Measurements from ENCODE around the gene DPP6.

DPP6 gene

DNA sequence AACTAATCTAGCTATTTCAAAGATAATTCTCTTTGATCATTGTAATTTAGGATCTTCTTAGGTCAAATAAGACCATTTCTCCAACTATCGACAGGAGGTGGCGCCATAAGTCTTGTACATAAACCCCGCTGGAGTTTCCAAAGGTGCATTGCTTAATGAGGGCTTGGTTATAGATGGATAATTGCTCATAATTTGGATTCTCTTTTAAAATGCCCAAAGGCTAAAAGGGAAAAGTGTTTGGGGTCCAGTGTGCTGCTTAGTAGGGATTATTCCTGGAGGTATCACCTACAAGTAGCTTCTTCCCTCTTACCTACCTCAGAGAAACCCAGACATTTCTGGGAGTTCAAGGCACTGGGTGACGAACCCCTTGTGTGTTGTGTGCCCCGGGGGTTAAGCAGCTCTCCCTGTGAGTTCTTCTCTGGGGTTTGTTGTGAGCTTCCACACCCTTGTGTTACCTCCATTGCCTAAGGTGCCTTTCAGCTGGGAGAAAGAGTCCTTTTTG, 875.5 kb downstream of the DPP6 start:
- H3K79me2 ChIP-seq (ENCODE audit: insufficient read depth, low read length), result no peaks in the 10 kb centered on the region
- no peaks in the 10 kb centered on the region for H3K9me3 ChIP-seq (ENCODE audit: insufficient read depth, low read depth, low read length)
- H3F3A ChIP-seq (ENCODE audit: low read depth), result no peaks in the 10 kb centered on the region
- no peak for TF ChIP-seq EZH2phosphoT487 (IDR thresholded peaks at IDR 0.05; ENCODE audit: borderline replicate concordance)
- TF ChIP-seq, protein P1, sequence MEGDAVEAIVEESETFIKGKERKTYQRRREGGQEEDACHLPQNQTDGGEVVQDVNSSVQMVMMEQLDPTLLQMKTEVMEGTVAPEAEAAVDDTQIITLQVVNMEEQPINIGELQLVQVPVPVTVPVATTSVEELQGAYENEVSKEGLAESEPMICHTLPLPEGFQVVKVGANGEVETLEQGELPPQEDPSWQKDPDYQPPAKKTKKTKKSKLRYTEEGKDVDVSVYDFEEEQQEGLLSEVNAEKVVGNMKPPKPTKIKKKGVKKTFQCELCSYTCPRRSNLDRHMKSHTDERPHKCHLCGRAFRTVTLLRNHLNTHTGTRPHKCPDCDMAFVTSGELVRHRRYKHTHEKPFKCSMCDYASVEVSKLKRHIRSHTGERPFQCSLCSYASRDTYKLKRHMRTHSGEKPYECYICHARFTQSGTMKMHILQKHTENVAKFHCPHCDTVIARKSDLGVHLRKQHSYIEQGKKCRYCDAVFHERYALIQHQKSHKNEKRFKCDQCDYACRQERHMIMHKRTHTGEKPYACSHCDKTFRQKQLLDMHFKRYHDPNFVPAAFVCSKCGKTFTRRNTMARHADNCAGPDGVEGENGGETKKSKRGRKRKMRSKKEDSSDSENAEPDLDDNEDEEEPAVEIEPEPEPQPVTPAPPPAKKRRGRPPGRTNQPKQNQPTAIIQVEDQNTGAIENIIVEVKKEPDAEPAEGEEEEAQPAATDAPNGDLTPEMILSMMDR (conservative IDR thresholded peaks at IDR 0.05; ENCODE audit: low read length), result peak; percentile 82
- peak overlapping the region; percentile 92 for H3K4me3 ChIP-seq (ENCODE audit: low read length, poor library complexity, severe bottlenecking)
- peak overlapping the region; percentile 80 for H3K9ac ChIP-seq (ENCODE audit: low read depth, low read length, poor library complexity, severe bottlenecking)
- peaks cover 21% of the 10 kb centered on the region for H3K4me1 ChIP-seq (ENCODE audit: insufficient read depth, low read length, poor library complexity, severe bottlenecking)
- peak overlapping the region; percentile 94 for H2AFZ ChIP-seq (ENCODE audit: low read length)
- no peaks in the 10 kb centered on the region for H3K27me3 ChIP-seq (ENCODE audit: insufficient read depth, low read length, poor library complexity, severe bottlenecking)
- H3K36me3 ChIP-seq (ENCODE audit: insufficient read depth, low read length), result no peaks in the 10 kb centered on the region
- H4K20me1 ChIP-seq (ENCODE audit: insufficient read depth, low read length, poor library complexity, severe bottlenecking), result no peaks in the 10 kb centered on the region
- peak overlapping the region; percentile 86 for H3K4me2 ChIP-seq (ENCODE audit: low read depth, low read length, poor library complexity, severe bottlenecking)
- H3K9me2 ChIP-seq (replicated peaks; ENCODE audit: low read depth, low read length), result no peaks in the 10 kb centered on the region

DNA sequence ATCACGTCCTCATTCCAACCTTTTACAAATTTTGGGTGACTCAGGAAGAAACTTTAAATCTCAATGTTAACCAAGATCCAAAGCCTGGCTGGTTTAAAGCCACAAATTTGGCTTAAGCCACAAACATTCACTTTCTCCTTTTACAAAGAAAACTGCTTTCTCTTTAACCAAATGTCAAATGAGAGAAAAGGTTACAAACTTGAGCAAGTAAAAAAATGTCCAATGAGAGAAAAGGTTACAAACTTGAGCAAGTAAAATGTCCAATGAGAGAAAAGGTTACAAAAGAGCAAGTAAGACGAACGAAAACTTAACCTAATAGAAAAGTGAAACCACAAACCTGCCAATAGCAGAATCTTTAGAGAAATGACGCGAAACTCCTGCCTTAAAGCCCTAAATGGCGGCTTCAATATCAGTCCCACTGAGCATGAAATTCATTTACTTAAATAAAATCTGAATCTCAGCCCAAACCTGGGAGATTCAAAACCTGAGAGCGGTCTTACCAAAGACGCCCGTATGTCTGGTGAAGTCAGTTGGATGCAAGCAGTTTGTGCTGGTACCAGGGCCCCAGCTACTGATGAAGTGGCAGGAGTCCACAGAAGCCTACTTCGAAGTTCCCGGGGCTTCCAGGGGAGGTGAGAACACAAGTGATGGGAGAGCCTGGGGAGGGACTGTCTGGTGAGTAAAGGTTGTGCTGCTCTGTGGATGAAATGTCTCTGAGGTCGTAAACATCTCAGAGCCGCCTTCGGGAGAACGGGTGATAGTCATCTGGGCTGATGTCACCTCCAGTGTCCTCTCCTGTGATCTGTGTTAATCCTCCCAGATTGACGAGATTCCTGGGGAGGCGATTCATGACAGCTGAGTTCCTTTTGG, 876.2 kb downstream of the DPP6 start:
- Histone ChIP-seq H3K4me3 (ENCODE audit: low read length, poor library complexity, severe bottlenecking) (peak overlapping the region; percentile 92), H3F3A (ENCODE audit: low read depth) (no peaks in the 10 kb centered on the region), H3K27me3 (ENCODE audit: insufficient read depth, low read length, poor library complexity, severe bottlenecking) (no peaks in the 10 kb centered on the region), H3K36me3 (ENCODE audit: insufficient read depth, low read length) (no peaks in the 10 kb centered on the region), H2AFZ (ENCODE audit: low read length) (peak overlapping the region; percentile 94), H3K9me3 (ENCODE audit: insufficient read depth, low read depth, low read length) (peaks cover 4% of the 10 kb centered on the region; the same call in 1 of the 2 replicates), H3K9me2 (replicated peaks; ENCODE audit: low read depth, low read length) (no peaks in the 10 kb centered on the region), H3K4me1 (ENCODE audit: insufficient read depth, low read length, poor library complexity, severe bottlenecking) (peaks cover 21% of the 10 kb centered on the region), H4K20me1 (ENCODE audit: insufficient read depth, low read length, poor library complexity, severe bottlenecking) (no peaks in the 10 kb centered on the region), H3K79me2 (ENCODE audit: insufficient read depth, low read length) (no peaks in the 10 kb centered on the region), H3K9ac (ENCODE audit: low read depth, low read length, poor library complexity, severe bottlenecking) (peak overlapping the region; percentile 80), H3K4me2 (ENCODE audit: low read depth, low read length, poor library complexity, severe bottlenecking) (peak overlapping the region; percentile 86)
- TF ChIP-seq, protein P1 (conservative IDR thresholded peaks at IDR 0.05; ENCODE audit: low read length), result no peak
- no peak for TF ChIP-seq EZH2phosphoT487 (IDR thresholded peaks at IDR 0.05; ENCODE audit: borderline replicate concordance)

- peak overlapping the region; percentile 80 for H3K9ac ChIP-seq (ENCODE audit: low read depth, low read length, poor library complexity, severe bottlenecking)
- TF ChIP-seq, protein P1 (conservative IDR thresholded peaks at IDR 0.05; ENCODE audit: low read length), result no peak
- no peak for TF ChIP-seq EZH2phosphoT487 (IDR thresholded peaks at IDR 0.05; ENCODE audit: borderline replicate concordance)
Observed at GRCh38 chr7:154929006-154929726, 877.0 kb downstream of the DPP6 start.

More at GRCh38 chr7:154929006-154929726, 877.0 kb downstream of the DPP6 start:
- Histone ChIP-seq H3K9me2 (replicated peaks; ENCODE audit: low read depth, low read length) (no peaks in the 10 kb centered on the region), H4K20me1 (ENCODE audit: insufficient read depth, low read length, poor library complexity, severe bottlenecking) (no peaks in the 10 kb centered on the region), H3K4me2 (ENCODE audit: low read depth, low read length, poor library complexity, severe bottlenecking) (peak overlapping the region; percentile 86), H3K4me3 (ENCODE audit: low read length, poor library complexity, severe bottlenecking) (peak overlapping the region; percentile 92), H3K9me3 (ENCODE audit: insufficient read depth, low read depth, low read length) (peaks cover 12% of the 10 kb centered on the region; the same call in 1 of the 2 replicates), H3K4me1 (ENCODE audit: insufficient read depth, low read length, poor library complexity, severe bottlenecking) (peaks cover 21% of the 10 kb centered on the region), H2AFZ (ENCODE audit: low read length) (peak overlapping the region; percentile 94), H3F3A (ENCODE audit: low read depth) (no peaks in the 10 kb centered on the region), H3K27me3 (ENCODE audit: insufficient read depth, low read length, poor library complexity, severe bottlenecking) (no peaks in the 10 kb centered on the region), H3K79me2 (ENCODE audit: insufficient read depth, low read length) (no peaks in the 10 kb centered on the region), H3K36me3 (ENCODE audit: insufficient read depth, low read length) (no peaks in the 10 kb centered on the region)

Measured in Loucy (cell line).